Activated CD8-positive, alpha-beta memory T cell treated with anti-CD3 and anti-CD28 coated beads, Interleukin-2, amount 10 ng/mL, durations not matched to agents 7 days and 5 days (primary cell): ENCODE measurements around the gene PPM1H. TPM values are rescaled to one million over a fixed set of nuclear protein-coding genes. Genes with fewer than 3 reads are reported as not detected.
"Not testable (repeated sequence)": the region's sequence is repeated elsewhere in the genome, so short reads cannot be mapped to it uniquely, and the experiment has no call there.

Experiments
- ATAC-seq: fragments of 150-1000 bp; cut with Tn5 transposase; one replicate; pipeline ENCODE4 v1.10.0; 2021; ENCODE audit warnings: moderate library complexity
- CTCF ChIA-PET: fragments of 350-600 bp; sonication (Branson Sonifier 250); formaldehyde crosslinking; loops from one replicate; lab custom pipeline; 2021; ENCODE audit warnings: antibody characterized with exemption; lab: Charles Lee
- DNase-seq: peaks from one replicate; pipeline ENCODE4 v3.0.0-alpha.2; 2020
- H3K27ac Mint-ChIP-seq: one replicate; pipeline ENCODE4 v1.8.0; 2021; ENCODE audit warnings: mild to moderate bottlenecking, mixed read lengths
- H3K27me3 Mint-ChIP-seq: one replicate; pipeline ENCODE4 v1.8.0; 2021; ENCODE audit warnings: mixed read lengths
- H3K36me3 Mint-ChIP-seq: one replicate; pipeline ENCODE4 v1.8.0; 2021; ENCODE audit warnings: mild to moderate bottlenecking, mixed read lengths
- H3K4me1 Mint-ChIP-seq: one replicate; pipeline ENCODE4 v1.8.0; 2021; ENCODE audit warnings: mixed read lengths
- H3K4me3 Mint-ChIP-seq: one replicate; pipeline ENCODE4 v1.8.0; 2021; ENCODE audit warnings: mild to moderate bottlenecking, moderate library complexity, mixed read lengths
- H3K9me3 Mint-ChIP-seq: one replicate; pipeline ENCODE4 v1.8.0; 2022; ENCODE audit warnings: low read depth, mixed read lengths
- total RNA-seq, 2 experiments: library from RNA; stranded (reverse); gene quantifications; one replicate each; pipeline ENCODE4 v1.2.3, GENCODE V29; 2021

The PPM1H gene
- total RNA-seq, 2 experiments from 2014 or later, result 0.32 to 0.68 TPM

GRCh38 chr12:62965242-62965641 lies 30.3 kb upstream of the PPM1H start:
- ATAC-seq, H3K4me3 Mint-ChIP-seq, H3K27me3 Mint-ChIP-seq, H3K27ac Mint-ChIP-seq, H3K9me3 Mint-ChIP-seq, DNase-seq, CTCF ChIA-PET, H3K36me3 Mint-ChIP-seq, H3K4me1 Mint-ChIP-seq: not testable (repeated sequence)

GRCh38 chr12:62963486-62964041 lies 28.6 kb upstream of the PPM1H start:
- H3K4me3 Mint-ChIP-seq, result no peak overlapping the region
- no peaks in the 10 kb centered on the region for H3K9me3 Mint-ChIP-seq
- DNase-seq (no peak), ATAC-seq (no peak)
- no peak overlapping the region for H3K27ac Mint-ChIP-seq
- CTCF ChIA-PET, result no interaction called here
- H3K4me1 Mint-ChIP-seq, result peaks cover 2% of the 10 kb centered on the region
- H3K27me3 Mint-ChIP-seq, result peaks cover 5% of the 10 kb centered on the region
- no peaks in the 10 kb centered on the region for H3K36me3 Mint-ChIP-seq

- Mint-ChIP-seq H3K27ac (no peak overlapping the region), H3K36me3 (no peaks in the 10 kb centered on the region), H3K9me3 (no peaks in the 10 kb centered on the region), H3K4me1 (no peaks in the 10 kb centered on the region), H3K4me3 (no peak overlapping the region), H3K27me3 (peaks cover 9% of the 10 kb centered on the region)
- DNase-seq (no peak), ATAC-seq (no peak)
- CTCF ChIA-PET, result no interaction called here
Observed at GRCh38 chr12:62960324-62960723, 25.4 kb upstream of the PPM1H start.

GRCh38 chr12:62959745-62960144 lies 24.8 kb upstream of the PPM1H start:
- Mint-ChIP-seq H3K36me3 (no peaks in the 10 kb centered on the region), H3K4me1 (no peaks in the 10 kb centered on the region), H3K4me3 (no peak overlapping the region), H3K27me3 (peaks cover 9% of the 10 kb centered on the region), H3K9me3 (no peaks in the 10 kb centered on the region), H3K27ac (no peak overlapping the region)
- ATAC-seq, result no peak
- DNase-seq, result no peak
- CTCF ChIA-PET, result no interaction called here

GRCh38 chr12:62957233-62957953 lies 22.4 kb upstream of the PPM1H start:
- DNase-seq (no peak), ATAC-seq (no peak)
- CTCF ChIA-PET, result no interaction called here
- no peaks in the 10 kb centered on the region for H3K9me3 Mint-ChIP-seq
- peaks cover 12% of the 10 kb centered on the region for H3K27me3 Mint-ChIP-seq
- H3K27ac Mint-ChIP-seq, result no peak overlapping the region
- H3K4me3 Mint-ChIP-seq, result no peak overlapping the region
- H3K4me1 Mint-ChIP-seq, result no peaks in the 10 kb centered on the region
- H3K36me3 Mint-ChIP-seq, result no peaks in the 10 kb centered on the region

GRCh38 chr12:62955678-62956077 lies 20.7 kb upstream of the PPM1H start:
- Mint-ChIP-seq H3K4me1 (no peaks in the 10 kb centered on the region), H3K4me3 (no peak overlapping the region), H3K27me3 (peaks cover 14% of the 10 kb centered on the region), H3K36me3 (no peaks in the 10 kb centered on the region), H3K9me3 (peaks cover under 1% of the 10 kb centered on the region), H3K27ac (no peak overlapping the region)
- ATAC-seq (no peak), DNase-seq (no peak)
- CTCF ChIA-PET, result no interaction called here

- Mint-ChIP-seq H3K9me3 (peaks cover 5% of the 10 kb centered on the region), H3K4me1 (no peaks in the 10 kb centered on the region), H3K4me3 (no peak overlapping the region), H3K27me3 (peaks cover 7% of the 10 kb centered on the region), H3K36me3 (no peaks in the 10 kb centered on the region), H3K27ac (no peak overlapping the region)
- ATAC-seq (no peak), DNase-seq (no peak)
- CTCF ChIA-PET, result no interaction called here
Observed at GRCh38 chr12:62950317-62950716, 15.4 kb upstream of the PPM1H start.

- Mint-ChIP-seq H3K27ac (no peak overlapping the region), H3K4me1 (no peaks in the 10 kb centered on the region), H3K27me3 (peaks cover 11% of the 10 kb centered on the region), H3K36me3 (no peaks in the 10 kb centered on the region), H3K4me3 (no peak overlapping the region), H3K9me3 (peaks cover 5% of the 10 kb centered on the region)
- CTCF ChIA-PET, result no interaction called here
- ATAC-seq (no peak), DNase-seq (no peak)
Observed at GRCh38 chr12:62948123-62948522, 13.2 kb upstream of the PPM1H start.

GRCh38 chr12:62947364-62947763 lies 12.4 kb upstream of the PPM1H start:
- peaks cover 11% of the 10 kb centered on the region for H3K27me3 Mint-ChIP-seq
- CTCF ChIA-PET, result no interaction called here

GRCh38 chr12:62943779-62944395 lies 8.9 kb upstream of the PPM1H start:
- Mint-ChIP-seq H3K36me3 (no peaks in the 10 kb centered on the region), H3K27me3 (peaks cover 16% of the 10 kb centered on the region), H3K4me1 (no peaks in the 10 kb centered on the region), H3K9me3 (no peaks in the 10 kb centered on the region), H3K27ac (no peak overlapping the region), H3K4me3 (no peak overlapping the region)
- DNase-seq (no peak), ATAC-seq (no peak)
- CTCF ChIA-PET, result no interaction called here

More at GRCh38 chr12:62947364-62947763, 12.4 kb upstream of the PPM1H start:
- Mint-ChIP-seq H3K27ac (no peak overlapping the region), H3K36me3 (no peaks in the 10 kb centered on the region), H3K4me3 (no peak overlapping the region), H3K4me1 (no peaks in the 10 kb centered on the region), H3K9me3 (peaks cover 5% of the 10 kb centered on the region)
- DNase-seq (no peak), ATAC-seq (no peak)

- H3K4me1 Mint-ChIP-seq, DNase-seq, H3K9me3 Mint-ChIP-seq, CTCF ChIA-PET, H3K36me3 Mint-ChIP-seq, H3K4me3 Mint-ChIP-seq, ATAC-seq, H3K27ac Mint-ChIP-seq: not testable (repeated sequence)
- peaks cover 16% of the 10 kb centered on the region for H3K27me3 Mint-ChIP-seq
Observed at GRCh38 chr12:62942316-62942715, 7.4 kb upstream of the PPM1H start.

- Mint-ChIP-seq H3K4me3 (peak overlapping the region; percentile 69), H3K9me3 (no peaks in the 10 kb centered on the region), H3K4me1 (peaks cover 7% of the 10 kb centered on the region), H3K36me3 (no peaks in the 10 kb centered on the region), H3K27me3 (peaks cover 52% of the 10 kb centered on the region), H3K27ac (no peak overlapping the region)
- CTCF ChIA-PET, result no interaction called here
- no peak for DNase-seq
- peak; percentile 61 for ATAC-seq
Observed at GRCh38 chr12:62934239-62934798, 631 bp downstream of the PPM1H start.

- Mint-ChIP-seq H3K4me1 (peaks cover 7% of the 10 kb centered on the region), H3K9me3 (no peaks in the 10 kb centered on the region), H3K36me3 (no peaks in the 10 kb centered on the region), H3K4me3 (peak overlapping the region; percentile 69), H3K27ac (peak overlapping the region; percentile 49), H3K27me3 (peaks cover 52% of the 10 kb centered on the region)
- no peak for ATAC-seq
- no peak for DNase-seq
- CTCF ChIA-PET, result no interaction called here
Observed at GRCh38 chr12:62933602-62934238, 1.2 kb downstream of the PPM1H start.
